ENCODE results near the gene DBP.

GRCh38 chr19:48663667-48664066, 26.5 kb upstream of the DBP start:
- no peak for TF ChIP-seq POLR2AphosphoS5 (IDR thresholded peaks at IDR 0.05; ENCODE audit: low read depth, low read length)
- TF ChIP-seq REST (IDR thresholded peaks at IDR 0.05; ENCODE audit: insufficient read depth in 1 of 2, low read depth in 2 of 2, low read length in 2 of 2), result no peak
